ENCODE results near the gene UMPS. TPM values are rescaled to one million over a fixed set of nuclear protein-coding genes. Genes with fewer than 3 reads are reported as not detected.

UMPS gene
- total and polyA plus RNA-seq, 9 of the 15 experiments (the other 6 are each of a cell fraction or from before 2014, with no cell fraction given): 28.9 to 91.0 (median 45.9) TPM

GRCh38 chr3:124764746-124765145, 34.5 kb downstream of the UMPS start:
- no peak overlapping the region for H3K4me3 ChIP-seq
- CTCF ChIA-PET (ENCODE audit: low intra/inter-chr PET ratio): no interaction called here
- no peak overlapping the region for H3K27ac ChIP-seq (ENCODE audit: extremely low read depth, low read depth, low read length)
- POLR2A ChIA-PET: no interaction called here
- DNase-seq (ENCODE audit: extremely low read depth in 1 of 4, low spot score in 3 of 4) (no peak), FAIRE-seq (no peak), ATAC-seq (no peak)
- no peaks in the 10 kb centered on the region; a peak in 1 of 5 replicates for H3K4me1 ChIP-seq (replicated peaks in 1 of 2; ENCODE audit: control insufficient read depth in 2 of 2, insufficient read depth in 2 of 2, low read length in 2 of 2)
- H2AFZ ChIP-seq (ENCODE audit: low read depth, low read length): no peak overlapping the region
- no peaks in the 10 kb centered on the region for H3K79me2 ChIP-seq (ENCODE audit: control insufficient read depth, insufficient read depth, low read length)
- no peaks in the 10 kb centered on the region for H4K20me1 ChIP-seq (replicated peaks; ENCODE audit: control insufficient read depth, insufficient read depth, low read length)
- no peaks in the 10 kb centered on the region for H3K9me1 ChIP-seq (ENCODE audit: control insufficient read depth, insufficient read depth, low read length)
- H3K36me3 ChIP-seq (ENCODE audit: control insufficient read depth, insufficient read depth, low read length): no peaks in the 10 kb centered on the region; the same call in 2 of the 3 replicates
- no TSS peak for BruUV-seq (replicated peaks)
- H3K27me3 ChIP-seq (ENCODE audit: control insufficient read depth in 2 of 2, insufficient read depth in 2 of 2, low read length in 2 of 2): no peaks in the 10 kb centered on the region; a peak in 1 of 5 replicates
- no peaks in the 10 kb centered on the region for H3K9me3 ChIP-seq (replicated peaks; ENCODE audit: control insufficient read depth, insufficient read depth, low read depth, low read length)
- 40% methylated on average over 2 of the region's 5 CpGs for WGBS (ENCODE audit: insufficient coverage, low coverage, missing lambda C conversion rate)
- no peak overlapping the region for H3K9ac ChIP-seq (ENCODE audit: insufficient read depth in 1 of 2, low read depth in 2 of 2, low read length in 2 of 2)
- in situ Hi-C loops (cut with MboI) (loop anchor here (5.0 to 10.0 kb wide), 2 partner anchors 138 to 820 kb away; no protein-coding TSS in a partner anchor), intact Hi-C loops (cut with micrococcal nuclease) (loop anchor here (10.0 kb wide), 2 partner anchors 220 to 400 kb away; no protein-coding TSS in a partner anchor)
- no peak overlapping the region for H3K4me2 ChIP-seq (ENCODE audit: insufficient read depth, low read length)
- TF ChIP-seq ESRRB (CRISPR knock-in tag; IDR thresholded peaks at IDR 0.05; ENCODE audit: borderline replicate concordance) (no peak), THAP12 (CRISPR knock-in tag; IDR thresholded peaks at IDR 0.05) (no peak), SRSF7 (optimal IDR thresholded peaks at IDR 0.05; ENCODE audit: low read depth, low read length) (no peak), ZNF830 (CRISPR knock-in tag; IDR thresholded peaks at IDR 0.05) (no peak), SIRT6 (IDR thresholded peaks at IDR 0.05; ENCODE audit: low read depth, low read length) (no peak), ZKSCAN1 (IDR thresholded peaks at IDR 0.05; ENCODE audit: low read depth, low read length) (no peak), NFE2L1 (tag; IDR thresholded peaks at IDR 0.05; ENCODE audit: borderline replicate concordance, low read depth) (no peak), ZNF696 (CRISPR knock-in tag; conservative IDR thresholded peaks at IDR 0.05) (no peak), POLR2G (IDR thresholded peaks at IDR 0.05; ENCODE audit: low read depth, low read length) (no peak), TSC22D4 (tag; IDR thresholded peaks at IDR 0.05) (no peak), COPS2 (conservative IDR thresholded peaks at IDR 0.05) (no peak), GABPB1 (CRISPR knock-in tag; IDR thresholded peaks at IDR 0.05) (no peak)
- TF ChIP-seq, protein P1, sequence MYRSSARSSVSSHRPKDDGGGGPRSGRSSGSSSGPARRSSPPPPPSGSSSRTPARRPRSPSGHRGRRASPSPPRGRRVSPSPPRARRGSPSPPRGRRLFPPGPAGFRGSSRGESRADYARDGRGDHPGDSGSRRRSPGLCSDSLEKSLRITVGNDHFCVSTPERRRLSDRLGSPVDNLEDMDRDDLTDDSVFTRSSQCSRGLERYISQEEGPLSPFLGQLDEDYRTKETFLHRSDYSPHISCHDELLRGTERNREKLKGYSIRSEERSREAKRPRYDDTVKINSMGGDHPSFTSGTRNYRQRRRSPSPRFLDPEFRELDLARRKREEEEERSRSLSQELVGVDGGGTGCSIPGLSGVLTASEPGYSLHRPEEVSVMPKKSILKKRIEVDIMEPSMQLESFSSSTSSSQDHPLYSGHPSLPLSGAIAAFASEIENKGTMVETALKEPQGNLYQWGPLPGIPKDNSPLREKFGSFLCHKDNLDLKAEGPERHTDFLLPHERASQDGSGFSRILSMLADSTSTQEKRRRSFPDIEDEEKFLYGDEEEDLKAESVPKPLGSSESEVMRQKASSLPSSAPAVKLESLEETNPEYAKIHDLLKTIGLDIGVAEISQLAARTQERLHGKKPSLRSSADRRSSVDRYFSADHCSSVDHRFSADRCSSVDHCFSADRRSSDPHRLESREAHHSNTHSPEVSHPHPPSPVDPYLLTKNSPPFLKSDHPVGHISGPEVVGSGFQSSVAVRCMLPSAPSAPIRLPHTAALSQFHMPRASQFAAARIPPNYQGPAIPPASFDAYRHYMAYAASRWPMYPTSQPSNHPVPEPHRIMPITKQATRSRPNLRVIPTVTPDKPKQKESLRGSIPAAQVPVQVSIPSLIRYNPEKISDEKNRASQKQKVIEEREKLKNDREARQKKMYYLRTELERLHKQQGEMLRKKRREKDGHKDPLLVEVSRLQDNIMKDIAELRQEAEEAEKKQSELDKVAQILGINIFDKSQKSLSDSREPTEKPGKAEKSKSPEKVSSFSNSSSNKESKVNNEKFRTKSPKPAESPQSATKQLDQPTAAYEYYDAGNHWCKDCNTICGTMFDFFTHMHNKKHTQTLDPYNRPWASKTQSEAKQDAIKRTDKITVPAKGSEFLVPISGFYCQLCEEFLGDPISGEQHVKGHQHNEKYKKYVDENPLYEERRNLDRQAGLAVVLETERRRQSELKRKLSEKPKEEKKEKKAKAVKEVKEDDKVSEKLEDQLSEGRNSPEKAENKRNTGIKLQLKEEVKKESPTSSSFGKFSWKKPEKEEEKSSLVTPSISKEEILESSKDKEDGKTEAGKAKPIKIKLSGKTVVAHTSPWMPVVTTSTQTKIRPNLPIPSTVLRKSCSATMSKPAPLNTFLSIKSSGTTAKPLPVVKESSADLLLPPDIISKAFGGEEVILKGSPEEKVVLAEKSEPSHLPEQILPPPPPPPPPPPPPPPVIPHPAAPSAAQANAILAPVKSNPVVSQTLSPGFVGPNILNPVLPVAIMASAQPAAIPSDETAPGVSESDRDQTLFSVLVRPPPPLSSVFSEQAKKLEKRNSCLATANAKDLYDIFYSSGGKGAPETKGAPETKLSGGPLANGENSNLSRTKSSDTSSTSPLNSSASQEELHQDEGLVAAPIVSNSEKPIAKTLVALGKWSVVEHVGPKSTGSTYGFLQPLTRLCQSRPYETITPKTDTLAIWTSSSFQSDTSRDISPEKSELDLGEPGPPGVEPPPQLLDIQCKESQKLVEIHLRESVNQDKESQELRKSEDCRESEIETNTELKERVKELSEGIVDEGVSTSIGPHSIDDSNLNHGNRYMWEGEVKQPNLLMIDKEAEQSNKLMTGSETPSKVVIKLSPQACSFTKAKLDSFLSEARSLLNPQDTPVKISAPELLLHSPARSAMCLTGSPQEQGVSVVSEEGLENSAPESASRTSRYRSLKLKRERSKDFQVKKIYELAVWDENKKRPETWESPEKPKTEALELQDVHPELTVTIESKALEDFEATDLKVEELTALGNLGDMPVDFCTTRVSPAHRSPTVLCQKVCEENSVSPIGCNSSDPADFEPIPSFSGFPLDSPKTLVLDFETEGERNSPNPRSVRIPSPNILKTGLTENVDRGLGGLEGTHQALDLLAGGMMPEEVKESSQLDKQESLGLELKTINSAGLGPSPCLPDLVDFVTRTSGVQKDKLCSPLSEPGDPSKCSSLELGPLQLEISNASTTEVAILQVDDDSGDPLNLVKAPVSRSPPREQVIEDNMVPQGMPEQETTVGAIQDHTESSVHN (IDR thresholded peaks at IDR 0.05; ENCODE audit: borderline replicate concordance in 1 of 2, low read depth in 1 of 2): no peak
